HL-60 (cell line): ENCODE data around the gene KIF26A.

Experiments
- DNase-seq, 2 experiments: peaks; one replicate each; pipeline ENCODE4 v3.0.0-alpha.2; 2010 to 2020; ENCODE audit warnings: low read depth in 1 of 2, low spot score in 1 of 2
- H3K27ac ChIP-seq: fragments of 250-450 bp; sonication (Bioruptor Pico); replicated peaks from 2 replicates; pipeline ENCODE4 v1.5.1; 2020; ENCODE audit warnings: mild to moderate bottlenecking, moderate library complexity
- H3K27me3 ChIP-seq: fragments of 250-450 bp; sonication (Bioruptor Pico); 2 replicates; pipeline ENCODE4 v1.5.1; 2021; ENCODE audit warnings: mild to moderate bottlenecking, moderate library complexity; ENCODE audit not compliant: insufficient read depth, poor library complexity, severe bottlenecking
- H3K4me3 ChIP-seq: replicated peaks from 2 replicates; pipeline ENCODE4 v1.5.1; 2011; ENCODE audit warnings: mild to moderate bottlenecking, control low read depth, low read length; ENCODE audit not compliant: insufficient read depth
- GABPA ChIP-seq: IDR thresholded peaks from 2 replicates; pipeline ENCODE4 v1.6.1; 2012; ENCODE audit warnings: low read depth
- POLR2AphosphoS5 ChIP-seq: IDR thresholded peaks from 2 replicates; pipeline ENCODE4 v1.6.1; 2012; ENCODE audit warnings: low read depth
- SPI1 ChIP-seq: IDR thresholded peaks from 2 replicates; pipeline ENCODE4 v1.6.1; 2012; ENCODE audit warnings: low read depth, mild to moderate bottlenecking, borderline replicate concordance
- TF ChIP-seq, protein P1 (sequence below): IDR thresholded peaks from 2 replicates; pipeline ENCODE4 v1.6.1; 2012; ENCODE audit warnings: low read depth; ENCODE audit not compliant: insufficient replicate concordance
- TF ChIP-seq, protein P2 (sequence below): IDR thresholded peaks from one replicate; pipeline ENCODE4 v1.5.1; 2011; ENCODE audit warnings: low read length, control low read depth, inconsistent platforms; ENCODE audit not compliant: insufficient read depth

KIF26A gene

GRCh38 chr14:104141621-104142091 is 3.3 kb downstream of the KIF26A start:
- TF ChIP-seq, protein P1, sequence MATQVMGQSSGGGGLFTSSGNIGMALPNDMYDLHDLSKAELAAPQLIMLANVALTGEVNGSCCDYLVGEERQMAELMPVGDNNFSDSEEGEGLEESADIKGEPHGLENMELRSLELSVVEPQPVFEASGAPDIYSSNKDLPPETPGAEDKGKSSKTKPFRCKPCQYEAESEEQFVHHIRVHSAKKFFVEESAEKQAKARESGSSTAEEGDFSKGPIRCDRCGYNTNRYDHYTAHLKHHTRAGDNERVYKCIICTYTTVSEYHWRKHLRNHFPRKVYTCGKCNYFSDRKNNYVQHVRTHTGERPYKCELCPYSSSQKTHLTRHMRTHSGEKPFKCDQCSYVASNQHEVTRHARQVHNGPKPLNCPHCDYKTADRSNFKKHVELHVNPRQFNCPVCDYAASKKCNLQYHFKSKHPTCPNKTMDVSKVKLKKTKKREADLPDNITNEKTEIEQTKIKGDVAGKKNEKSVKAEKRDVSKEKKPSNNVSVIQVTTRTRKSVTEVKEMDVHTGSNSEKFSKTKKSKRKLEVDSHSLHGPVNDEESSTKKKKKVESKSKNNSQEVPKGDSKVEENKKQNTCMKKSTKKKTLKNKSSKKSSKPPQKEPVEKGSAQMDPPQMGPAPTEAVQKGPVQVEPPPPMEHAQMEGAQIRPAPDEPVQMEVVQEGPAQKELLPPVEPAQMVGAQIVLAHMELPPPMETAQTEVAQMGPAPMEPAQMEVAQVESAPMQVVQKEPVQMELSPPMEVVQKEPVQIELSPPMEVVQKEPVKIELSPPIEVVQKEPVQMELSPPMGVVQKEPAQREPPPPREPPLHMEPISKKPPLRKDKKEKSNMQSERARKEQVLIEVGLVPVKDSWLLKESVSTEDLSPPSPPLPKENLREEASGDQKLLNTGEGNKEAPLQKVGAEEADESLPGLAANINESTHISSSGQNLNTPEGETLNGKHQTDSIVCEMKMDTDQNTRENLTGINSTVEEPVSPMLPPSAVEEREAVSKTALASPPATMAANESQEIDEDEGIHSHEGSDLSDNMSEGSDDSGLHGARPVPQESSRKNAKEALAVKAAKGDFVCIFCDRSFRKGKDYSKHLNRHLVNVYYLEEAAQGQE: no peak
- TF ChIP-seq, protein P2, sequence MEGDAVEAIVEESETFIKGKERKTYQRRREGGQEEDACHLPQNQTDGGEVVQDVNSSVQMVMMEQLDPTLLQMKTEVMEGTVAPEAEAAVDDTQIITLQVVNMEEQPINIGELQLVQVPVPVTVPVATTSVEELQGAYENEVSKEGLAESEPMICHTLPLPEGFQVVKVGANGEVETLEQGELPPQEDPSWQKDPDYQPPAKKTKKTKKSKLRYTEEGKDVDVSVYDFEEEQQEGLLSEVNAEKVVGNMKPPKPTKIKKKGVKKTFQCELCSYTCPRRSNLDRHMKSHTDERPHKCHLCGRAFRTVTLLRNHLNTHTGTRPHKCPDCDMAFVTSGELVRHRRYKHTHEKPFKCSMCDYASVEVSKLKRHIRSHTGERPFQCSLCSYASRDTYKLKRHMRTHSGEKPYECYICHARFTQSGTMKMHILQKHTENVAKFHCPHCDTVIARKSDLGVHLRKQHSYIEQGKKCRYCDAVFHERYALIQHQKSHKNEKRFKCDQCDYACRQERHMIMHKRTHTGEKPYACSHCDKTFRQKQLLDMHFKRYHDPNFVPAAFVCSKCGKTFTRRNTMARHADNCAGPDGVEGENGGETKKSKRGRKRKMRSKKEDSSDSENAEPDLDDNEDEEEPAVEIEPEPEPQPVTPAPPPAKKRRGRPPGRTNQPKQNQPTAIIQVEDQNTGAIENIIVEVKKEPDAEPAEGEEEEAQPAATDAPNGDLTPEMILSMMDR: no peak
- TF ChIP-seq GABPA (no peak), SPI1 (no peak), POLR2AphosphoS5 (no peak)
- no peak for DNase-seq

DNA sequence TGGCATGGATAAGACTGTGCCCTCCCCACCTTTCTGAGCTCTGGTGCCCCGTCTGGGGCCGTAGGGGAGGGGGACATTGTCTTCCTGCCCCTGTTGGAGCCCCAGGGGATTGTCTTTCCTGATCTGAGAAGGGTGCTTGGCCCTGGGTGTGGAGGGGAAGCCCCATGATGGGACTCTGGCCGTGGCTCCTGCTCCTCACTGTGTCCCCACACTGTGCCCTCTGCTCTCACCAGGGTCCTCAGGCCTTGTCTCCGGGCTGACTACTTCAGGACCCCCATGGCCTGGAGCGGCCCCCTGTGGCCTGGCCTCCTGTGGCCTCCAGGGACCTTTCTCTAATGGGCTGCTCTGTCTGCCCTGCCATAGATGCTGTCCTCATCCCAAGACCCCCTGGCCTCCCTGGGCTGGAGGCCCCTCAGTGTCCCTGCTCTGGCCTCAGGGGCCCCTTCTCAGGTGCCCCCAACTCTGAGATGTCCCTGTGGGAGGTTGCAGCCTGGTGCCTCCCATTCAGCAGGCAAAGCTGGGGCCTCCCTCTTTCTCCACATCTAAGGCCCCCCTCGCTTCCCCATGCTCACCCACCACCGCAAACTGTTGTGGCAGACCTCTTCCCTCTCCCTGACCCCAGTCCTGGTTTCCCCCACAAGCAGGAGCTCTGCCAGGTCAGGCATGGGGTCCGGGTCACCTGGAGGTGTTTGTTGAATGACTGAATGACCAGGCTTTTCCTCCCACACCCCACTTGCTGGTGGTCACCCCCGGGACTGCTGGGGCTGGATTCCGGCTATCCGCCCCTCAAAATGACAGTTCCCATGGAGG is 4.0 kb downstream of the KIF26A start:
- Histone ChIP-seq H3K4me3 (no peak overlapping the region), H3K27ac (no peak overlapping the region), H3K27me3 (peaks cover 20% of the 10 kb centered on the region)
- no peak for DNase-seq
- TF ChIP-seq, protein P1: no peak
- TF ChIP-seq SPI1: no peak
- TF ChIP-seq GABPA: no peak
- TF ChIP-seq, protein P2: no peak
- no peak for TF ChIP-seq POLR2AphosphoS5

More at GRCh38 chr14:104141621-104142091, 3.3 kb downstream of the KIF26A start:
- H3K4me3 ChIP-seq: no peak overlapping the region
- H3K27me3 ChIP-seq: peaks cover 26% of the 10 kb centered on the region
- no peak overlapping the region for H3K27ac ChIP-seq

DNA sequence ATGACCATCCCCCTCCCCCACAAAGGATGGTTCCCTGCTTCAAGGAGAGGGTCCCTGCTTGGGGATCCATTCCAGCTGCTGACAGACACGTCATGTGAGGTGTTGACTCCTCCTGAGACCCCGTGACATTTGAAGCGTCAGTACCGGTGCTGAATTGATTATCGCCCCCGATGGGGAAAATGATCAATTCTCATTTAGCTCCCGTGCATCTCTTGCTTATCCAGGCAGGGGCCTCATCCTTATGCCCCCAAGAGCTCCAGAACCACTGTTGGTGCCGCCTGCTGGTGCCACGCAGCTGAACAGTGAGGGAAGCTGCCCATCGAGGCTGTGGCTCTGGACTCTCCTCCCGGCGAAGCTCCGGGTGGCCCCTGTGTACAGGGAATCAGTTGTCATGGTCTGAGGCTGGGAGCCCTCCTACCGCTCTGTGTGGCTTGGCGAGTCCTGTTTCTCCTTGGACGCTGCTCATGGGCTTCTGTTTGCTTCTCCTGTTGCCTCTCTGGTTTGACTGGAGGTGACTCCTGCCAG is 4.6 kb downstream of the KIF26A start:
- Histone ChIP-seq H3K4me3 (no peak overlapping the region), H3K27ac (no peak overlapping the region), H3K27me3 (peaks cover 16% of the 10 kb centered on the region)
- TF ChIP-seq, protein P2: no peak
- TF ChIP-seq, protein P1: no peak
- TF ChIP-seq POLR2AphosphoS5: no peak
- no peak for TF ChIP-seq SPI1
- no peak for TF ChIP-seq GABPA
- DNase-seq: no peak
